Mesenchymal stem cell (in vitro differentiated cells and primary cell): ENCODE results near the gene CTNNA1.
A peak's percentile ranks its signal among the peaks of the same experiment; 100 is the strongest.

Experiments used
- DNase-seq: peaks from one replicate; pipeline ENCODE4 v3.0.0-alpha.2; 2013
- H2AFZ ChIP-seq: one replicate; pipeline ENCODE4 v1.6.1; 2013; ENCODE audit warnings: low read depth, mild to moderate bottlenecking, control low read depth, inconsistent platforms, low read length, moderate library complexity
- H2AK5ac ChIP-seq: 2 replicates; pipeline ENCODE4 v1.6.1; 2013; ENCODE audit warnings: low read length, moderate library complexity, mild to moderate bottlenecking, inconsistent platforms; ENCODE audit not compliant: severe bottlenecking
- H2BK120ac ChIP-seq: one replicate; pipeline ENCODE4 v1.6.1; 2013; ENCODE audit warnings: low read depth, mild to moderate bottlenecking, inconsistent platforms, low read length, moderate library complexity
- H2BK12ac ChIP-seq, 2 experiments: one replicate each; pipeline ENCODE4 v1.6.1; 2013; ENCODE audit warnings: inconsistent platforms in 2 of 2, low read length in 2 of 2, mild to moderate bottlenecking in 2 of 2, moderate library complexity in 2 of 2, control low read depth in 1 of 2
- H2BK15ac ChIP-seq: one replicate; pipeline ENCODE4 v1.6.1; 2013; ENCODE audit warnings: mild to moderate bottlenecking, low read depth, inconsistent platforms; ENCODE audit not compliant: poor library complexity, severe bottlenecking
- H2BK5ac ChIP-seq: 2 replicates; pipeline ENCODE4 v1.6.1; 2013; ENCODE audit warnings: low read depth, mild to moderate bottlenecking, low read length, control low read depth, inconsistent platforms; ENCODE audit not compliant: poor library complexity, severe bottlenecking
- H3K14ac ChIP-seq, 2 experiments: one replicate each; pipeline ENCODE4 v1.6.1; 2013; ENCODE audit warnings: inconsistent platforms in 2 of 2, low read length in 2 of 2, control low read depth in 1 of 2, mild to moderate bottlenecking in 1 of 2, moderate library complexity in 1 of 2
- H3K18ac ChIP-seq, 2 experiments: one replicate each; pipeline ENCODE4 v1.6.1; 2013; ENCODE audit warnings: inconsistent platforms in 2 of 2, low read length in 2 of 2, control low read depth in 1 of 2, low read depth in 1 of 2, mild to moderate bottlenecking in 1 of 2
- H3K23ac ChIP-seq, 2 experiments: one replicate each; pipeline ENCODE4 v1.6.1; 2013; ENCODE audit warnings: inconsistent platforms in 2 of 2, low read length in 2 of 2, mild to moderate bottlenecking in 2 of 2, moderate library complexity in 2 of 2, control low read depth in 1 of 2
- H3K27ac ChIP-seq: 2 replicates; pipeline ENCODE4 v1.5.1; 2013; ENCODE audit warnings: mild to moderate bottlenecking, moderate library complexity, low read length, control low read depth, inconsistent platforms; ENCODE audit not compliant: poor library complexity, severe bottlenecking
- H3K27me3 ChIP-seq, 2 experiments: 2 replicates each; pipeline versions ENCODE4 v1.6.1 to v1.7.0; 2013; ENCODE audit warnings: low read length in 2 of 2, mild to moderate bottlenecking in 2 of 2, moderate library complexity in 2 of 2, control low read depth in 1 of 2, inconsistent platforms in 1 of 2; ENCODE audit not compliant: control insufficient read depth in 1 of 2, insufficient read depth in 1 of 2
- H3K36me3 ChIP-seq, 2 experiments: 2 replicates each; pipeline versions ENCODE4 v1.6.1 to v1.7.0; 2013; ENCODE audit warnings: low read length in 2 of 2, control low read depth in 1 of 2, inconsistent platforms in 1 of 2, low read depth in 1 of 2, mild to moderate bottlenecking in 1 of 2; ENCODE audit not compliant: insufficient read depth in 2 of 2, control insufficient read depth in 1 of 2
- H3K4ac ChIP-seq, 2 experiments: one replicate each; pipeline ENCODE4 v1.6.1; 2013; ENCODE audit warnings: inconsistent platforms in 2 of 2, low read length in 2 of 2, mild to moderate bottlenecking in 2 of 2, moderate library complexity in 2 of 2, control low read depth in 1 of 2, low read depth in 1 of 2
- H3K4me1 ChIP-seq: 2 replicates; pipeline ENCODE4 v1.6.1; 2013; ENCODE audit warnings: low read depth, low read length, control low read depth; ENCODE audit not compliant: control insufficient read depth, insufficient read depth
- H3K4me2 ChIP-seq: 2 replicates; pipeline ENCODE4 v1.6.1; 2013; ENCODE audit warnings: low read length, mild to moderate bottlenecking, inconsistent platforms; ENCODE audit not compliant: poor library complexity, severe bottlenecking
- H3K4me3 ChIP-seq, 2 experiments: 2 replicates each; pipeline versions ENCODE4 v1.5.1 to v1.7.0; 2013; ENCODE audit warnings: low read length in 2 of 2, mild to moderate bottlenecking in 2 of 2, control low read depth in 1 of 2, low read depth in 1 of 2; ENCODE audit not compliant: insufficient read depth in 1 of 2
- H3K79me1 ChIP-seq: replicated peaks from 2 replicates; pipeline ENCODE4 v1.6.1; 2013; ENCODE audit warnings: mild to moderate bottlenecking, control low read depth, low read length, inconsistent platforms; ENCODE audit not compliant: poor library complexity, severe bottlenecking
- H3K9ac ChIP-seq: 2 replicates; pipeline ENCODE4 v1.7.0; 2013; ENCODE audit warnings: mild to moderate bottlenecking, low read length, moderate library complexity
- H3K9me3 ChIP-seq: 2 replicates; pipeline ENCODE4 v1.7.0; 2013; ENCODE audit warnings: mild to moderate bottlenecking, low read length; ENCODE audit not compliant: control insufficient read depth
- H4K8ac ChIP-seq: one replicate; pipeline ENCODE4 v1.6.1; 2013; ENCODE audit warnings: inconsistent platforms, mild to moderate bottlenecking, low read length, moderate library complexity
- H4K91ac ChIP-seq: one replicate; pipeline ENCODE4 v1.6.1; 2013; ENCODE audit warnings: mild to moderate bottlenecking, low read length, inconsistent platforms
- WGBS: methylation state at CpG from one replicate; pipeline ENCODE4 v1.1.7; 2013; ENCODE audit warnings: mixed read lengths; 5-methylcytosine and 5-hydroxymethylcytosine counted together

Gene CTNNA1

GRCh38 chr5:138961729-138962128 lies 208.5 kb downstream of the CTNNA1 start:
- no peak overlapping the region for H2BK12ac ChIP-seq
- no peak overlapping the region for H2AFZ ChIP-seq
- no peak overlapping the region for H3K4me3 ChIP-seq
- H3K4me1 ChIP-seq: peaks cover 15% of the 10 kb centered on the region
- H3K23ac ChIP-seq: no peak overlapping the region
- no peak overlapping the region for H3K18ac ChIP-seq
- H3K27ac ChIP-seq: no peak overlapping the region
- H4K91ac ChIP-seq: no peak overlapping the region
- H3K4me2 ChIP-seq: no peak overlapping the region
- H3K79me1 ChIP-seq: peaks cover 12% of the 10 kb centered on the region
- no peak overlapping the region for H2BK5ac ChIP-seq
- H3K4ac ChIP-seq: no peak overlapping the region
- no peaks in the 10 kb centered on the region for H3K36me3 ChIP-seq
- no peaks in the 10 kb centered on the region for H3K9me3 ChIP-seq
- H2AK5ac ChIP-seq: peak overlapping the region; percentile 10
- no peak for DNase-seq
- H4K8ac ChIP-seq: no peak overlapping the region
- H3K14ac ChIP-seq: no peak overlapping the region
- H2BK120ac ChIP-seq: no peak overlapping the region
- H2BK15ac ChIP-seq: no peak overlapping the region
- WGBS: 95% methylated on average over 1 of the region's 1 CpG
- no peaks in the 10 kb centered on the region for H3K27me3 ChIP-seq
- no peak overlapping the region for H3K9ac ChIP-seq

GRCh38 chr5:138962614-138963370 lies 209.6 kb downstream of the CTNNA1 start:
- Histone ChIP-seq H3K18ac (peak overlapping the region in 1 of 2 experiments; percentile 11), H2BK12ac (peak overlapping the region in 1 of 2 experiments; percentile 21), H2BK15ac (no peak overlapping the region), H3K14ac (no peak overlapping the region), H3K79me1 (peaks cover 12% of the 10 kb centered on the region), H2AFZ (no peak overlapping the region), H3K4me1 (peaks cover 14% of the 10 kb centered on the region), H2BK5ac (no peak overlapping the region), H3K9ac (no peak overlapping the region), H3K36me3 (no peaks in the 10 kb centered on the region), H4K91ac (peak overlapping the region; percentile 61), H2AK5ac (peak overlapping the region; percentile 47), H3K23ac (no peak overlapping the region), H3K4me3 (no peak overlapping the region), H3K27me3 (no peaks in the 10 kb centered on the region), H3K4me2 (no peak overlapping the region), H2BK120ac (no peak overlapping the region), H3K4ac (no peak overlapping the region), H3K27ac (no peak overlapping the region), H3K9me3 (no peaks in the 10 kb centered on the region), H4K8ac (peak overlapping the region; percentile 29)
- DNase-seq: no peak
- WGBS: 98% methylated on average over 3 of the region's 4 CpGs

- H3K23ac ChIP-seq: no peak overlapping the region
- no peak overlapping the region for H2BK12ac ChIP-seq
- peak; percentile 85 for DNase-seq
- 47% methylated on average over 12 of the region's 13 CpGs for WGBS
- H2AFZ ChIP-seq: no peak overlapping the region
- peak overlapping the region; percentile 43 for H2AK5ac ChIP-seq
- H2BK15ac ChIP-seq: no peak overlapping the region
- H3K4ac ChIP-seq: no peak overlapping the region
- H3K27ac ChIP-seq: peak overlapping the region; percentile 60
- H3K4me3 ChIP-seq: no peak overlapping the region
- H3K9me3 ChIP-seq: no peaks in the 10 kb centered on the region
- H4K8ac ChIP-seq: peak overlapping the region; percentile 64
- no peak overlapping the region for H3K14ac ChIP-seq
- peaks cover 16% of the 10 kb centered on the region for H3K79me1 ChIP-seq
- H3K36me3 ChIP-seq: peaks cover 0 to 2% of the 10 kb centered on the region in 2 experiments
- no peak overlapping the region for H2BK5ac ChIP-seq
- no peak overlapping the region for H3K9ac ChIP-seq
- no peak overlapping the region for H3K4me2 ChIP-seq
- peaks cover 19% of the 10 kb centered on the region for H3K4me1 ChIP-seq
- no peak overlapping the region for H2BK120ac ChIP-seq
- H4K91ac ChIP-seq: no peak overlapping the region
- H3K27me3 ChIP-seq: no peaks in the 10 kb centered on the region
- peak overlapping the region in 1 of 2 experiments; percentile 38 for H3K18ac ChIP-seq
Measured at GRCh38 chr5:138963763-138964371, 210.6 kb downstream of the CTNNA1 start.

GRCh38 chr5:138964647-138965201 lies 211.5 kb downstream of the CTNNA1 start:
- DNase-seq: no peak
- Histone ChIP-seq H4K91ac (peak overlapping the region; percentile 55), H3K36me3 (peaks cover 0 to 2% of the 10 kb centered on the region in 2 experiments), H2BK5ac (no peak overlapping the region), H3K27me3 (no peaks in the 10 kb centered on the region), H3K9me3 (no peaks in the 10 kb centered on the region), H2BK120ac (no peak overlapping the region), H2AFZ (no peak overlapping the region), H3K4me2 (no peak overlapping the region), H3K18ac (peak overlapping the region; percentile 52 to 68), H3K79me1 (peaks cover 18% of the 10 kb centered on the region), H3K4me1 (peaks cover 19% of the 10 kb centered on the region), H4K8ac (no peak overlapping the region), H3K14ac (no peak overlapping the region), H2AK5ac (peak overlapping the region; percentile 25), H3K4me3 (no peak overlapping the region), H2BK15ac (peak overlapping the region; percentile 9), H3K23ac (no peak overlapping the region), H3K27ac (peak overlapping the region; percentile 21), H3K4ac (peak overlapping the region; percentile 1 to 73), H2BK12ac (peak overlapping the region; percentile 6 to 11), H3K9ac (no peak overlapping the region)
- 64% methylated on average over 7 of the region's 7 CpGs for WGBS
